Kidney glomerular epithelial cell (primary cell): ENCODE results near the gene MRI1.
A peak's percentile ranks its signal among the peaks of the same experiment; 100 is the strongest.

ENCODE experiments used
- DNase-seq: peaks from one replicate; lab custom pipeline; 2025; lab: John Stamatoyannopoulos, UW

Gene MRI1

GRCh38 chr19:13794757-13795589 is 30.7 kb downstream of the MRI1 start, which contains the start of gene ZSWIM4:
ZSWIM4 (plus strand) TSS chr19:13795443; CDS start chr19:13795649, 206 bp downstream.
- DNase-seq: peak; percentile 97

DNA sequence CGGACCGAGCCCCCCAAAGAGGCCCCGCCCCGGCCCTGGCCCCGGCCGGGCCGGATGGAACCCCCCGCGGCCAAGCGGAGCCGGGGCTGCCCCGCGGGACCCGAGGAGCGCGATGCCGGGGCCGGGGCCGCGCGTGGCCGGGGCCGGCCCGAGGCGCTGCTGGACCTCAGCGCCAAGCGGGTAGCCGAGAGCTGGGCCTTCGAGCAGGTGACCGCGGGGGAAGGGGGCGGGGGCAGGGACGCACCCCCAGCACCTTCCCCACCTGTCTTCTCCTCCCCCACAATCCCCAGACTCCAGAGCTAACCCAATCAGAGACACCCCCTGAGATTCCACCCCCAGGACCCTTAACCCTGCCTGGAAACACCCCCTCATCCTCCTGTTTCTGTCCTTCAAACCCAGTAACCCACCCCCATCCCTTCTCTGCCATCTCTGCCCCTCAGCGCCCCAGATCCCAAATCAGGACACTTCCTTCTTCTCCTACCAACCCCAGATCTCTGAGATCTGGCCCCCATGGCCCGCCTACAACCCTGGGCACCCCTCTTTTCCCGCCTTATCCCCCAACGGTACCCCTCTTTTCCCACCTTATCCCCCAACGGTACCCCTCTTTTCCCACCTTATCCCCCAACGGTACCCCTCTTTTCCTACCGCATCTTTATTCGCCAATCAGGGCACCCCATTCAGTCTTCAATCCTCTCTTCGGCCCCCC is 31.4 kb downstream of the MRI1 start:
- no peak for DNase-seq

GRCh38 chr19:13796301-13797057 is 32.2 kb downstream of the MRI1 start:
- peak; percentile 93 for DNase-seq

GRCh38 chr19:13797058-13797440 is 32.7 kb downstream of the MRI1 start:
- no peak for DNase-seq

DNA sequence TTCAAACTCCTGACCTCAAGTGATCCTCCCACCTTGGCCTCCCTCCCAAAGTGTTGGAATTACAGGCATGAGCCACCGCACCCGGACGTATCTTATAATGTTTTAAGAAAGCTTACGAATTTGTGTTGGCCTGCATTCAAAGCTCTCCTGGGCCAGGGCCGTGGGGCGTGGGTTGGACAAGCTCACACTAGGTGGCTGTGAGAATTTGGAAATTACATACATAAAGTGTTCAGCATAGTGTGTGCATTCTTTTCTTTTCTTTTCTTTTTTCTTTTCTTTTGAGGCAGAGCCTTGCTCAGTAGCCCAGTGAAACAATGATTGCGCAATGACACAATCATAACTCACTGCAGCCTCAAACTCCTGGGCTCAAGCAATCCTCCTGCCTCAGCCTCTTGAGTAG is 33.5 kb downstream of the MRI1 start:
- no peak for DNase-seq

DNA sequence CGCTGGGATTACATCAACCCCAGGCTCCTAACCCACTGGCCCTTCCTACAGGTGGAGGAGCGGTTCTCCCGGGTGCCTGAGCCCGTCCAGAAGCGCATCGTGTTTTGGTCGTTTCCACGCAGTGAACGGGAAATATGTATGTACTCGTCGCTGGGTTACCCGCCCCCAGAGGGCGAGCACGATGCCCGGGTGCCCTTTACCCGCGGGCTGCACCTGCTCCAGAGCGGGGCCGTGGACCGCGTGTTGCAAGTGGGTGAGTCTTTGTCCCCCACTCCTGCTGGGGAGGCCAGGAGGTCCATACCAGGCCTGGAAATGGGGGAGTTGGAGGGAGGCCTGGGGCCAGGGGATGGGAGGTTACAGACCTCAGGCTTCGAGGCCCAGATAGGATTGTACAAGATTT is 35.3 kb downstream of the MRI1 start:
- DNase-seq: no peak

- DNase-seq: no peak
Observed at GRCh38 chr19:13803038-13803437, 38.7 kb downstream of the MRI1 start.

- DNase-seq: no peak
Observed at GRCh38 chr19:13804830-13805683, 40.7 kb downstream of the MRI1 start.

GRCh38 chr19:13806728-13807127 is 42.4 kb downstream of the MRI1 start:
- DNase-seq: no peak

DNA sequence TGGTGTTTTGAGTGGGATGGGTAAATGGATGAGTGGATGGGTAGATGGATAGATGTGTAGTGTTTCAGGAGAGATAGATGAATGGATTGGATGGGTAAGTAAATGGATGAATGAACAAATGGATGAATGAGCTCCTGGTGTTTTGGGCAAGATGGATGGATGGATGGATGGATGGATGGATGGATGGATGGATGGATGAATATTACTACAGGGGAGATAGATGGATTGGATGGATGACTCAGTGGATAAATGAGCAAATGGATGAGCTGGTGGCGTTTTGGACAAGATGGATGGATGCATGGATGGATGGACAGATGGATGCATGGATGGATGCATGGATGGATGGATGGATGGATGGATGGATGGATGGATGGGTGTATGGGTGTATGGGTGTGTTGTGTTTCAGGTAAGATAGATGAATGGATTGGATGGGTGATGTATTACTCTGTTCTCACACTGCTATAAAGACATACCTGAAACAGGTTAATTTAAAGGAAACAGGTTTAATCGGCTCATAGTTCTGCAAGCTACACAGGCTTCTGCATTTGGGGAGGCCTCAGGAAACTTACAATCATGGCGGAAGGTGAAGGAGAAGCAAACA is 43.2 kb downstream of the MRI1 start:
- DNase-seq: no peak

DNA sequence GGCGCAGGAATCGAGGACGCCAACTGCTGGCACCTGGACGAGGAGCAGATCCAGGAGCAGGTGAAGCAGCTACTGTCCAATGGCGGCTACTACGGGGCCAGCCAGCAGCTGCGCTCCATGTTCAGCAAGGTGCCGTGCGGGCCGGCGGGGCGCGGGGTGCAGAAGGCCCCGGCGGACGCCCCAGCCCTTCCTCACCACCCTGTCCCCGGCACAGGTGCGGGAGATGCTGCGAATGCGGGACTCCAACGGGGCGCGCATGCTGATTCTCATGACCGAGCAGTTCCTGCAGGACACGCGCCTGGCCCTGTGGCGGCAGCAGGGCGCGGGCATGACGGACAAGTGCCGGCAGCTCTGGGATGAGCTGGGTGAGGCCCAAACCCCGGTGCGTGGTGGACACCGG is 44.5 kb downstream of the MRI1 start:
- no peak for DNase-seq

GRCh38 chr19:13812544-13812943 is 48.2 kb downstream of the MRI1 start:
- no peak for DNase-seq

DNA sequence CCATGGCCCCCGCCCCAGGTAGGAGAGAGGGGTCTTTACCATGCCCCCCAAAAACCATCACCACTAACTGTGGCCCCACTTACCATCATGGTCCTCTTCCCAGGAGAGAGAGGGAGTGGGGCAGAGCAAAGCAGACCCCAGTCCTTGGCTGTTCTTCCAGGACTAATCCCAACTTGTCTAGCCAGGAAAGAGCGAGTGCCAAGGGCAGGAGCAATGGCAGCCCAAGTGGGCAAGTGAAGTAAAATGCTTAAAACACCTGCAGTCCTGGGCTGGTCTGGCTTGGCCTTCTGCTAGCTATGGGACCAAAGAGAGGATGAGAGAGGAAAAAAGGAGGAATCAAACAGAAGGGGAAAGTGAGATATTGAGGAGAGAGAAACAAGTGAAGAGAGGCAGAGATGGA is 48.8 kb downstream of the MRI1 start:
- no peak for DNase-seq

DNA sequence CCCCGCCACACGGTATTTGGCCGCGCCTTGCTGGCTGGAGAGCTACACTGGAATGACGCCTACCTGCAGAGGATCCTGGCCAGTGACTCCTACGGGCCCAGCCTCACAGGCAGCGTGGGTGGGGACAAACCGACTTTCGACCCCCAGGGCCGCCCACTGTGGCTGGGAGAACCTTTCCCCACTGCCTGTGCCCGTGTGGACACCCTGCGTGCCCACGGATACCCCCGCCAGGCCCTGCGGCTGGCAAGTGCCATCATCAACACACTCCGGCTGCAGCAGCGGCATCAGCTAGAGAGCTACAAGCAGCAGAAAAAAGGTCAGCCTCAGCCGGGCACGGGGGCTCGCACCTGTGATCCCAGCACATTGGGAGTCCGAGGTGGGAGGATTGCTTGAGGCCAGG is 50.2 kb downstream of the MRI1 start:
- DNase-seq: no peak

GRCh38 chr19:13817018-13817614 is 52.8 kb downstream of the MRI1 start:
- no peak for DNase-seq

- DNase-seq: no peak
Observed at GRCh38 chr19:13817615-13818371, 53.5 kb downstream of the MRI1 start.

DNA sequence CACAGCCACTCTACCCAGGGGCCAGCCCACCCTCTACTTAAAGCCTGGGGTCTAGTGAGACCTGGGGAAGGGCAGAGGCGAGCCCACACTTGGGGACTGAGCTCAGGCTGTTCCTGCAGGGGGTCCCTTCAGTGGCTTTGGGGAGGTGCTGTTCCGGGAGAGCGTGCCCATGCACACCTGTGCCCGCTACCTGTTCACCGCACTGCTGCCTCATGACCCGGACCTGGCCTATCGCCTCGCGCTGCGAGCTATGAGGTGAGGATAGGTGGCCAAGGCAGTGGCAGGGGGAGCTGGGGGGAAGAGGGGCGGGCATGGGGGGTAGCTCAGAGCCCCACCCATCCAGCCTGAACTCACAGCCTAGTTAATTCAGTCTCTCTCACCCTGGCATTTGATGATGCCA is 54.9 kb downstream of the MRI1 start:
- no peak for DNase-seq

DNA sequence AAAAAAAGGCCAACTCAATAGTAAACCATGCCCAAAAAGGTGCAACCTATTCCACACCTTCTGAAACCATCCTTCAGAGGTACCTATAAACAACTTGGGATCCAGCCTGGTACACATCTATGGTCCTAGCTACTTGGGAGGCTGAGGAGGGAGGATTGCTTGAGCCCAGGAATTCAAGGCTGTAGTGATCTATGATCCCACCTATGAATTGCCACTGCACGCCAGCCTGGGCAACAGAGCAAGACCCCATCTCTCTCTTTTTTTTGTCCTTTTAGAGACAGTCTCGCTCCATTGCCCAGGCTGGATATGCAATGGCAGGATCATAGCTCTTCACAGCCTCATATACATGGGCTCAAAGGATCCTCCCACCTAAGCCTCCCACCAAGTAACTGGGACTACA is 57.0 kb downstream of the MRI1 start:
- no peak for DNase-seq

DNA sequence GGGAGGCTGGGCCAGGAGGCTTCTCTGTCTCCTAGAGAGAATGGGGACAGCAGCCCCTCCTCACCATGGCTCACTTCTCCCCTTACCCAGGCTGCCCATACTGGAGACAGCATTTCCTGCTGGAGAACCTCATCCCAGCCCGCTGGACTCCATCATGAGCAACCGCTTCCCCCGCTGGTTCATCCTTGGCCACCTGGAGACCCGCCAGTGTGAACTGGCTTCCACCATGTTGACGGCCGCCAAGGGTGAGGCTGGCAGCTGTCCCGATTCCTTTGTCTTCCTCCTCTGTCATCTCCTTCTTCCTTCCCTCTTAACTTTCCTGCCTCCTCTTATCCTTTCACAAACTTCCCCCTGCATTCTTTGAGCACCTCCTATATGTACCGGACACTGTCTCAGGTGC is 58.9 kb downstream of the MRI1 start:
- DNase-seq: no peak
